ENCODE data around the gene PHLDB1.

- TF ChIP-seq TCF12 (IDR thresholded peaks at IDR 0.05; ENCODE audit: low read depth): no peak
- no peak for TF ChIP-seq EP300 (IDR thresholded peaks at IDR 0.05; ENCODE audit: borderline replicate concordance)
- no peak for TF ChIP-seq YY1 (IDR thresholded peaks at IDR 0.05; ENCODE audit: low read depth)
- TF ChIP-seq RAD21 (IDR thresholded peaks at IDR 0.05; ENCODE audit: low read depth): no peak
- TF ChIP-seq MAX (IDR thresholded peaks at IDR 0.05): no peak
- TF ChIP-seq TAF1 (IDR thresholded peaks at IDR 0.05; ENCODE audit: low read depth): no peak
- no peak for TF ChIP-seq NFIC (IDR thresholded peaks at IDR 0.05)
- TF ChIP-seq, protein P1, sequence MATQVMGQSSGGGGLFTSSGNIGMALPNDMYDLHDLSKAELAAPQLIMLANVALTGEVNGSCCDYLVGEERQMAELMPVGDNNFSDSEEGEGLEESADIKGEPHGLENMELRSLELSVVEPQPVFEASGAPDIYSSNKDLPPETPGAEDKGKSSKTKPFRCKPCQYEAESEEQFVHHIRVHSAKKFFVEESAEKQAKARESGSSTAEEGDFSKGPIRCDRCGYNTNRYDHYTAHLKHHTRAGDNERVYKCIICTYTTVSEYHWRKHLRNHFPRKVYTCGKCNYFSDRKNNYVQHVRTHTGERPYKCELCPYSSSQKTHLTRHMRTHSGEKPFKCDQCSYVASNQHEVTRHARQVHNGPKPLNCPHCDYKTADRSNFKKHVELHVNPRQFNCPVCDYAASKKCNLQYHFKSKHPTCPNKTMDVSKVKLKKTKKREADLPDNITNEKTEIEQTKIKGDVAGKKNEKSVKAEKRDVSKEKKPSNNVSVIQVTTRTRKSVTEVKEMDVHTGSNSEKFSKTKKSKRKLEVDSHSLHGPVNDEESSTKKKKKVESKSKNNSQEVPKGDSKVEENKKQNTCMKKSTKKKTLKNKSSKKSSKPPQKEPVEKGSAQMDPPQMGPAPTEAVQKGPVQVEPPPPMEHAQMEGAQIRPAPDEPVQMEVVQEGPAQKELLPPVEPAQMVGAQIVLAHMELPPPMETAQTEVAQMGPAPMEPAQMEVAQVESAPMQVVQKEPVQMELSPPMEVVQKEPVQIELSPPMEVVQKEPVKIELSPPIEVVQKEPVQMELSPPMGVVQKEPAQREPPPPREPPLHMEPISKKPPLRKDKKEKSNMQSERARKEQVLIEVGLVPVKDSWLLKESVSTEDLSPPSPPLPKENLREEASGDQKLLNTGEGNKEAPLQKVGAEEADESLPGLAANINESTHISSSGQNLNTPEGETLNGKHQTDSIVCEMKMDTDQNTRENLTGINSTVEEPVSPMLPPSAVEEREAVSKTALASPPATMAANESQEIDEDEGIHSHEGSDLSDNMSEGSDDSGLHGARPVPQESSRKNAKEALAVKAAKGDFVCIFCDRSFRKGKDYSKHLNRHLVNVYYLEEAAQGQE (IDR thresholded peaks at IDR 0.05; ENCODE audit: low read depth): no peak
Measured at GRCh38 chr11:118636569-118637290, 29.3 kb downstream of the PHLDB1 start.
